B cell (primary cell): ENCODE measurements around the gene MSH2.
"Not testable (repeated sequence)": the region's sequence is repeated elsewhere in the genome, so short reads cannot be mapped to it uniquely, and the experiment has no call there.

Experiments used
- CTCF ChIP-seq: fragments of 200-600 bp; IDR thresholded peaks from one replicate; pipeline ENCODE4 v1.8.0; 2022; ENCODE audit warnings: antibody characterized with exemption, mild to moderate bottlenecking
- EZH2 ChIP-seq: IDR thresholded peaks from 2 replicates; pipeline ENCODE4 v1.6.1; 2012; ENCODE audit warnings: borderline replicate concordance, low read depth, mild to moderate bottlenecking, moderate library complexity, low read length; ENCODE audit not compliant: insufficient read depth, poor library complexity, severe bottlenecking

GRCh38 chr2:47433445-47433844, 30.5 kb downstream of the MSH2 start:
- TF ChIP-seq CTCF, EZH2: not testable (repeated sequence)
